Subcutaneous abdominal adipose tissue (tissue), 5 donors: ENCODE results near the gene DHODH.
"Not testable (repeated sequence)": the region's sequence is repeated elsewhere in the genome, so short reads cannot be mapped to it uniquely, and the experiment has no call there.

ENCODE experiments used
- H3K27ac ChIP-seq: one replicate; pipeline ENCODE4 v1.7.0; 2013; ENCODE audit warnings: low read depth, mild to moderate bottlenecking, inconsistent platforms, low read length, moderate library complexity
- H3K27me3 ChIP-seq, 5 donors: one replicate each; pipeline ENCODE4 v1.7.0; 2013; ENCODE audit warnings: low read length in 5 of 5, inconsistent platforms in 1 of 5; ENCODE audit not compliant: control insufficient read depth in 5 of 5, insufficient read depth in 4 of 5
- H3K36me3 ChIP-seq, 5 donors: one replicate each; pipeline ENCODE4 v1.7.0; 2013; ENCODE audit warnings: low read length in 5 of 5; ENCODE audit not compliant: control insufficient read depth in 5 of 5, insufficient read depth in 5 of 5
- H3K4me1 ChIP-seq, 5 donors: one replicate each; pipeline ENCODE4 v1.7.0; 2013; ENCODE audit warnings: low read length in 5 of 5, mild to moderate bottlenecking in 3 of 5, moderate library complexity in 1 of 5; ENCODE audit not compliant: control insufficient read depth in 5 of 5, insufficient read depth in 5 of 5
- H3K4me3 ChIP-seq, 5 donors: one replicate each; pipeline ENCODE4 v1.7.0; 2013; ENCODE audit warnings: low read length in 5 of 5, low read depth in 1 of 5
- H3K9ac ChIP-seq, 5 donors: one replicate each; pipeline ENCODE4 v1.7.0; 2013; ENCODE audit warnings: low read length in 5 of 5, mild to moderate bottlenecking in 4 of 5, moderate library complexity in 3 of 5
- H3K9me3 ChIP-seq, 5 donors: one replicate each; pipeline ENCODE4 v1.7.0; 2013; ENCODE audit warnings: low read length in 5 of 5; ENCODE audit not compliant: control insufficient read depth in 5 of 5
- donor health status: healthy.
- donor health status: healthy.
- donor health status: healthy.
- donor health status: healthy.
- donor health status: healthy.

DHODH gene

GRCh38 chr16:72064361-72064894 lies 55.9 kb downstream of the DHODH start:
- Histone ChIP-seq H3K27me3 (no peaks in the 10 kb centered on the region), H3K4me3 (no peak overlapping the region), H3K9me3 (no peaks in the 10 kb centered on the region), H3K9ac (no peak overlapping the region), H3K36me3 (peaks cover 0 to 3% (median 0%) of the 10 kb centered on the region in 5 donors), H3K4me1 (no peaks in the 10 kb centered on the region), H3K27ac (no peak overlapping the region)

GRCh38 chr16:72066747-72067146 lies 58.2 kb downstream of the DHODH start:
- H3K9me3 ChIP-seq = no peaks in the 10 kb centered on the region
- no peak overlapping the region for H3K9ac ChIP-seq
- no peak overlapping the region for H3K27ac ChIP-seq
- no peak overlapping the region for H3K4me3 ChIP-seq
- peaks cover 0 to 5% (median 0%) of the 10 kb centered on the region in 5 donors for H3K36me3 ChIP-seq
- H3K4me1 ChIP-seq = no peaks in the 10 kb centered on the region
- no peaks in the 10 kb centered on the region for H3K27me3 ChIP-seq

GRCh38 chr16:72068930-72069329 lies 60.4 kb downstream of the DHODH start:
- Histone ChIP-seq H3K9me3 (no peaks in the 10 kb centered on the region), H3K4me1 (peaks cover under 1 to 12% (median 7%) of the 10 kb centered on the region in 5 donors), H3K27me3 (no peaks in the 10 kb centered on the region), H3K27ac (no peak overlapping the region), H3K4me3 (no peak overlapping the region), H3K36me3 (peaks cover 0 to 5% (median 0%) of the 10 kb centered on the region in 5 donors), H3K9ac (no peak overlapping the region)

GRCh38 chr16:72072514-72073342 lies 64.2 kb downstream of the DHODH start:
- Histone ChIP-seq H3K36me3 (peaks cover 0 to 15% (median 4%) of the 10 kb centered on the region in 5 donors), H3K9ac (no peak overlapping the region), H3K27me3 (no peaks in the 10 kb centered on the region), H3K27ac (no peak overlapping the region), H3K4me3 (no peak overlapping the region), H3K9me3 (no peaks in the 10 kb centered on the region), H3K4me1 (peaks cover 2 to 20% (median 12%) of the 10 kb centered on the region in 5 donors)

- Histone ChIP-seq H3K4me3 (no peak overlapping the region), H3K9me3 (no peaks in the 10 kb centered on the region), H3K9ac (no peak overlapping the region), H3K27me3 (no peaks in the 10 kb centered on the region), H3K36me3 (peaks cover 0 to 16% (median 4%) of the 10 kb centered on the region in 5 donors), H3K27ac (no peak overlapping the region), H3K4me1 (peaks cover 2 to 20% (median 12%) of the 10 kb centered on the region in 5 donors)
Observed at GRCh38 chr16:72073560-72074230, 65.2 kb downstream of the DHODH start.

GRCh38 chr16:72075067-72075466 lies 66.5 kb downstream of the DHODH start:
- not testable (repeated sequence) for H3K9ac ChIP-seq, H3K27me3 ChIP-seq, H3K4me3 ChIP-seq, H3K27ac ChIP-seq, H3K9me3 ChIP-seq
- Histone ChIP-seq H3K4me1 (peaks cover 2 to 20% (median 12%) of the 10 kb centered on the region in 5 donors), H3K36me3 (peaks cover 0 to 16% (median 4%) of the 10 kb centered on the region in 5 donors)
